GM12874 (cell line): ENCODE results near the gene TMEM174.

Experiments used
- CTCF ChIP-seq: IDR thresholded peaks from 2 replicates; pipeline ENCODE4 v1.5.1; 2011; ENCODE audit warnings: low read depth, mild to moderate bottlenecking, control low read depth, low read length, moderate library complexity; ENCODE audit not compliant: insufficient read depth

TMEM174 gene

GRCh38 chr5:73154208-73155006 is 18.6 kb upstream of the TMEM174 start:
- TF ChIP-seq CTCF, result no peak

- TF ChIP-seq CTCF, result no peak
Measured at GRCh38 chr5:73155271-73156222, 17.4 kb upstream of the TMEM174 start.

GRCh38 chr5:73157414-73158303 is 15.3 kb upstream of the TMEM174 start:
- TF ChIP-seq CTCF, result no peak

- no peak for TF ChIP-seq CTCF
Measured at GRCh38 chr5:73158313-73158712, 14.7 kb upstream of the TMEM174 start.

- TF ChIP-seq CTCF, result no peak
Measured at GRCh38 chr5:73160239-73160671, 12.7 kb upstream of the TMEM174 start.

- TF ChIP-seq CTCF, result peak; percentile 54
Measured at GRCh38 chr5:73170522-73170921, 2.5 kb upstream of the TMEM174 start.
